ENCODE results near the gene PTPRN2. TPM values are rescaled to one million over a fixed set of nuclear protein-coding genes. Genes with fewer than 3 reads are reported as not detected.

The PTPRN2 gene
- total and polyA plus RNA-seq, 2 donors from 2014 or later = 4.8 to 6.2 TPM

- no peak overlapping the region for H3K27ac ChIP-seq (ENCODE audit: low read depth in 2 of 2, low read length in 2 of 2)
- no peak overlapping the region for H3K9ac ChIP-seq (ENCODE audit: low read length in 3 of 3)
- H3K4me1 ChIP-seq (ENCODE audit: control insufficient read depth in 2 of 3, insufficient read depth in 2 of 3, low read depth in 1 of 3, low read length in 3 of 3) = no peaks in the 10 kb centered on the region
- peaks cover 0 to 17% (median 3%) of the 10 kb centered on the region in 3 donors for H3K9me3 ChIP-seq (ENCODE audit: control insufficient read depth in 2 of 3, insufficient read depth in 1 of 3, low read length in 3 of 3)
- DNase-seq (no peak), FAIRE-seq (no peak)
- intact Hi-C loops (cut with DNase I) = no loop called here
- no peaks in the 10 kb centered on the region for H3K36me3 ChIP-seq (ENCODE audit: control insufficient read depth in 2 of 3, insufficient read depth in 3 of 3, low read length in 3 of 3)
- TF ChIP-seq CTCF (IDR thresholded peaks at IDR 0.05; ENCODE audit: borderline replicate concordance, extremely low read depth, insufficient read depth) = no peak
- no peak overlapping the region for H3K4me3 ChIP-seq (ENCODE audit: low read length in 3 of 3)
- H3K27me3 ChIP-seq (ENCODE audit: control insufficient read depth, insufficient read depth, low read length) = no peaks in the 10 kb centered on the region
These were observed 294.7 kb downstream of the PTPRN2 start for GRCh38 chr7:158292948-158293347.

GRCh38 chr7:158291998-158292397 is 295.6 kb downstream of the PTPRN2 start:
- FAIRE-seq = no peak
- no peak overlapping the region for H3K27ac ChIP-seq (ENCODE audit: low read depth in 2 of 2, low read length in 2 of 2)
- no peaks in the 10 kb centered on the region for H3K4me1 ChIP-seq (ENCODE audit: control insufficient read depth in 2 of 3, insufficient read depth in 2 of 3, low read depth in 1 of 3, low read length in 3 of 3)
- TF ChIP-seq CTCF (IDR thresholded peaks at IDR 0.05; ENCODE audit: borderline replicate concordance, extremely low read depth, insufficient read depth) = no peak
- no peak overlapping the region for H3K9ac ChIP-seq (ENCODE audit: low read length in 3 of 3)
- peaks cover 0 to 17% (median 6%) of the 10 kb centered on the region in 3 donors for H3K9me3 ChIP-seq (ENCODE audit: control insufficient read depth in 2 of 3, insufficient read depth in 1 of 3, low read length in 3 of 3)
- H3K4me3 ChIP-seq (ENCODE audit: low read length in 3 of 3) = no peak overlapping the region
- intact Hi-C loops (cut with DNase I) = no loop called here
- no peak for DNase-seq
- H3K36me3 ChIP-seq (ENCODE audit: control insufficient read depth in 2 of 3, insufficient read depth in 3 of 3, low read length in 3 of 3) = no peaks in the 10 kb centered on the region
- no peaks in the 10 kb centered on the region for H3K27me3 ChIP-seq (ENCODE audit: control insufficient read depth, insufficient read depth, low read length)

GRCh38 chr7:158289761-158290523 is 297.7 kb downstream of the PTPRN2 start:
- H3K27me3 ChIP-seq (ENCODE audit: control insufficient read depth, insufficient read depth, low read length) = no peaks in the 10 kb centered on the region
- no peak overlapping the region for H3K9ac ChIP-seq (ENCODE audit: low read length in 3 of 3)
- no peaks in the 10 kb centered on the region for H3K36me3 ChIP-seq (ENCODE audit: control insufficient read depth in 2 of 3, insufficient read depth in 3 of 3, low read length in 3 of 3)
- no peak overlapping the region for H3K4me3 ChIP-seq (ENCODE audit: low read length in 3 of 3)
- no peak overlapping the region for H3K27ac ChIP-seq (ENCODE audit: low read depth in 2 of 2, low read length in 2 of 2)
- H3K4me1 ChIP-seq (ENCODE audit: control insufficient read depth in 2 of 3, insufficient read depth in 2 of 3, low read depth in 1 of 3, low read length in 3 of 3) = no peaks in the 10 kb centered on the region
- DNase-seq (peak in 1 of 5 donors; percentile 7), FAIRE-seq (no peak)
- H3K9me3 ChIP-seq (ENCODE audit: control insufficient read depth in 2 of 3, insufficient read depth in 1 of 3, low read length in 3 of 3) = peaks cover 0 to 28% (median 6%) of the 10 kb centered on the region in 3 donors
- intact Hi-C loops (cut with DNase I) = no loop called here
- no peak for TF ChIP-seq CTCF (IDR thresholded peaks at IDR 0.05; ENCODE audit: borderline replicate concordance, extremely low read depth, insufficient read depth)

Measured in kidney (tissue), 14 donors.